ENCODE measurements around the gene SLC1A1.

The SLC1A1 gene

GRCh38 chr9:4630836-4631235 lies 140.6 kb downstream of the SLC1A1 start:
- Histone ChIP-seq H3K4me1 (ENCODE audit: insufficient read depth, low read length) (no peaks in the 10 kb centered on the region), H3K27me3 (ENCODE audit: insufficient read depth, low read length) (no peaks in the 10 kb centered on the region), H3K9me3 (ENCODE audit: low read length) (no peaks in the 10 kb centered on the region), H3K36me3 (ENCODE audit: insufficient read depth, low read length) (no peaks in the 10 kb centered on the region), H3K4me3 (ENCODE audit: low read length) (no peak overlapping the region), H2AFZ (ENCODE audit: low read depth, low read length) (no peak overlapping the region)
